Type B pancreatic cell (in vitro differentiated cells): ENCODE measurements around the gene AKIRIN2. TPM values are rescaled to one million over a fixed set of nuclear protein-coding genes. Genes with fewer than 3 reads are reported as not detected.
"Not testable (repeated sequence)": the region's sequence is repeated elsewhere in the genome, so short reads cannot be mapped to it uniquely, and the experiment has no call there.

Experiments
- DNase-seq: peaks from one replicate; pipeline ENCODE4 v3.0.0; 2021; ENCODE audit warnings: mixed read lengths; ENCODE audit not compliant: unreplicated experiment; ENCODE audit errors: extremely low spot score
- H3K27ac Mint-ChIP-seq: 2 replicates; pipeline ENCODE4 v1.8.0; 2021; ENCODE audit warnings: mild to moderate bottlenecking, mixed read lengths
- H3K27me3 Mint-ChIP-seq: 2 replicates; pipeline ENCODE4 v1.8.0; 2021; ENCODE audit warnings: mixed read lengths
- H3K36me3 Mint-ChIP-seq: 2 replicates; pipeline ENCODE4 v1.8.0; 2021; ENCODE audit warnings: mixed read lengths
- H3K4me1 Mint-ChIP-seq: one replicate; pipeline ENCODE4 v1.8.0; 2021; ENCODE audit warnings: mixed read lengths; ENCODE audit not compliant: unreplicated experiment
- H3K4me3 Mint-ChIP-seq: 2 replicates; pipeline ENCODE4 v1.8.0; 2021; ENCODE audit warnings: mild to moderate bottlenecking, mixed read lengths
- H3K9me3 Mint-ChIP-seq: 2 replicates; pipeline ENCODE4 v1.8.0; 2021; ENCODE audit warnings: mixed read lengths
- CTCF ChIP-seq: fragments of 200-600 bp; sonication (generic); conservative IDR thresholded peaks from 2 replicates; pipeline ENCODE4 v1.5.0; 2021; ENCODE audit warnings: antibody characterized with exemption, mild to moderate bottlenecking
- total RNA-seq: library from RNA; stranded (reverse); gene quantifications from 2 replicates; pipeline ENCODE4 v1.2.1, GENCODE V29; 2021; ENCODE audit warnings: low replicate concordance

Gene AKIRIN2
- total RNA-seq, 1 donor from 2014 or later = 61.7 TPM

- H3K27ac Mint-ChIP-seq = no peak overlapping the region
- H3K27me3 Mint-ChIP-seq = no peaks in the 10 kb centered on the region
- TF ChIP-seq CTCF = no peak
- no peak for DNase-seq
- H3K4me1 Mint-ChIP-seq = peaks cover 45% of the 10 kb centered on the region
- H3K9me3 Mint-ChIP-seq = no peaks in the 10 kb centered on the region
- H3K36me3 Mint-ChIP-seq = no peaks in the 10 kb centered on the region
- no peak overlapping the region for H3K4me3 Mint-ChIP-seq
Measured at GRCh38 chr6:87692086-87692485, 9.9 kb downstream of the AKIRIN2 start.

- Mint-ChIP-seq H3K36me3 (peaks cover 6% of the 10 kb centered on the region), H3K27me3 (no peaks in the 10 kb centered on the region), H3K9me3 (no peaks in the 10 kb centered on the region), H3K4me3 (no peak overlapping the region), H3K4me1 (peaks cover 39% of the 10 kb centered on the region), H3K27ac (no peak overlapping the region)
- DNase-seq = no peak
- no peak for TF ChIP-seq CTCF
Measured at GRCh38 chr6:87690441-87690840, 11.6 kb downstream of the AKIRIN2 start.

- not testable (repeated sequence) for H3K27me3 Mint-ChIP-seq, H3K27ac Mint-ChIP-seq, DNase-seq, H3K36me3 Mint-ChIP-seq, H3K9me3 Mint-ChIP-seq, H3K4me3 Mint-ChIP-seq
- H3K4me1 Mint-ChIP-seq = peaks cover 34% of the 10 kb centered on the region
Measured at GRCh38 chr6:87687893-87688292, 14.1 kb downstream of the AKIRIN2 start.

GRCh38 chr6:87687296-87687695 lies 14.7 kb downstream of the AKIRIN2 start:
- peaks cover 6% of the 10 kb centered on the region for H3K36me3 Mint-ChIP-seq
- no peak overlapping the region for H3K4me3 Mint-ChIP-seq
- no peaks in the 10 kb centered on the region for H3K9me3 Mint-ChIP-seq
- no peaks in the 10 kb centered on the region for H3K27me3 Mint-ChIP-seq
- DNase-seq = no peak
- peaks cover 34% of the 10 kb centered on the region for H3K4me1 Mint-ChIP-seq
- no peak for TF ChIP-seq CTCF
- H3K27ac Mint-ChIP-seq = no peak overlapping the region

GRCh38 chr6:87686636-87687205 lies 15.3 kb downstream of the AKIRIN2 start:
- not testable (repeated sequence) for H3K4me3 Mint-ChIP-seq, H3K9me3 Mint-ChIP-seq, H3K27me3 Mint-ChIP-seq, DNase-seq, H3K36me3 Mint-ChIP-seq, H3K27ac Mint-ChIP-seq
- peaks cover 35% of the 10 kb centered on the region for H3K4me1 Mint-ChIP-seq

- H3K9me3 Mint-ChIP-seq = no peaks in the 10 kb centered on the region
- peaks cover 26% of the 10 kb centered on the region for H3K4me1 Mint-ChIP-seq
- DNase-seq = no peak
- TF ChIP-seq CTCF = no peak
- no peak overlapping the region for H3K27ac Mint-ChIP-seq
- H3K36me3 Mint-ChIP-seq = peaks cover 16% of the 10 kb centered on the region
- H3K27me3 Mint-ChIP-seq = no peaks in the 10 kb centered on the region
- H3K4me3 Mint-ChIP-seq = no peak overlapping the region
Measured at GRCh38 chr6:87684895-87685654, 17.0 kb downstream of the AKIRIN2 start.
